ENCODE measurements around the gene MBD3L1.

MBD3L1 gene

GRCh38 chr19:8887364-8887763 is 55.2 kb downstream of the MBD3L1 start:
- no peak overlapping the region for H3K27ac ChIP-seq (ENCODE audit: low read length)
- H3K79me2 ChIP-seq (ENCODE audit: low read length) = no peaks in the 10 kb centered on the region
- no peak for TF ChIP-seq EZH2phosphoT487 (IDR thresholded peaks at IDR 0.05; ENCODE audit: low read depth)
- no peak for TF ChIP-seq CTCF (IDR thresholded peaks at IDR 0.05; ENCODE audit: low read depth, low read length)
- no peaks in the 10 kb centered on the region for H3K27me3 ChIP-seq (ENCODE audit: low read depth, low read length)
- H3K4me3 ChIP-seq (ENCODE audit: low read length) = no peak overlapping the region
- H4K20me1 ChIP-seq (ENCODE audit: insufficient read depth, low read length) = no peaks in the 10 kb centered on the region
- no peak overlapping the region for H3K9ac ChIP-seq (ENCODE audit: low read length)
- no peak overlapping the region for H2AFZ ChIP-seq (ENCODE audit: low read depth, low read length)
- no peaks in the 10 kb centered on the region for H3K9me3 ChIP-seq (ENCODE audit: insufficient read depth, low read length)
- H3K4me1 ChIP-seq (ENCODE audit: low read length) = no peaks in the 10 kb centered on the region
- no peak overlapping the region for H3K4me2 ChIP-seq (ENCODE audit: low read length)
- H3K36me3 ChIP-seq (replicated peaks; ENCODE audit: low read depth, low read length) = no peaks in the 10 kb centered on the region

- no peaks in the 10 kb centered on the region for H3K79me2 ChIP-seq (ENCODE audit: low read length)
- H3K4me2 ChIP-seq (ENCODE audit: low read length) = no peak overlapping the region
- H3K4me1 ChIP-seq (ENCODE audit: low read length) = no peaks in the 10 kb centered on the region
- H3K9me3 ChIP-seq (ENCODE audit: insufficient read depth, low read length) = no peaks in the 10 kb centered on the region
- no peak overlapping the region for H2AFZ ChIP-seq (ENCODE audit: low read depth, low read length)
- no peak overlapping the region for H3K4me3 ChIP-seq (ENCODE audit: low read length)
- no peak for TF ChIP-seq CTCF (IDR thresholded peaks at IDR 0.05; ENCODE audit: low read depth, low read length)
- no peak overlapping the region for H3K27ac ChIP-seq (ENCODE audit: low read length)
- no peaks in the 10 kb centered on the region for H4K20me1 ChIP-seq (ENCODE audit: insufficient read depth, low read length)
- no peaks in the 10 kb centered on the region for H3K36me3 ChIP-seq (replicated peaks; ENCODE audit: low read depth, low read length)
- no peak overlapping the region for H3K9ac ChIP-seq (ENCODE audit: low read length)
- H3K27me3 ChIP-seq (ENCODE audit: low read depth, low read length) = no peaks in the 10 kb centered on the region
Observed at GRCh38 chr19:8890260-8890659, 58.1 kb downstream of the MBD3L1 start.
